Stimulated activated naive CD4-positive, alpha-beta T cell (primary cell): ENCODE measurements around the gene DSG2.
A peak's percentile ranks its signal among the peaks of the same experiment; 100 is the strongest.

Source experiments
- DNase-seq, 6 experiments: peaks; one replicate each; lab custom pipeline; 2025; lab: John Stamatoyannopoulos, UW

Gene DSG2

GRCh38 chr18:31555971-31556747, 58.2 kb downstream of the DSG2 start:
- peak in 4 of 6 experiments; percentile 0 to 61 (median 17) for DNase-seq

GRCh38 chr18:31557446-31557845, 59.5 kb downstream of the DSG2 start:
- DNase-seq: no peak

- DNase-seq: no peak
These were observed 60.6 kb downstream of the DSG2 start for GRCh38 chr18:31558567-31558966.

DNA sequence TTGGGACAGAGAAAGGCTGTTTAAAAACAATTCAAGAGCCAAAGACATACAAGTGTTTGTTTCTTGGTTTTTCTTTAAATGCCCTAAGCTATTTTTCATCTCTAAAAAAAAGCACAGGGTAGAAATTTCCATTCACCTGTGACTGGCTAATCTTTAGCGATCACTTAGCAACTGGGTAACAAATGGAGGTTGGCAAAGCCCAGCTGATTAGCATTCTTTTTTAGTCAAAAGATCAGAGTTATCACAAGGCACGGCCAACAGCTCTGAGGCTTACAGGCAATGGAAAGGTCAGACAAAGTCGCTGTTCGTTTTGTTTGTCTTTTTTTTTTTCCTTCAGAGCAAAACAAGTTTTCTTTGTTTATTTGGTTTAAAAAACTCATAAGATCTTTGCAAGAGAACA, 64.7 kb downstream of the DSG2 start:
- no peak for DNase-seq

GRCh38 chr18:31563778-31564177, 65.8 kb downstream of the DSG2 start:
- DNase-seq: no peak

DNA sequence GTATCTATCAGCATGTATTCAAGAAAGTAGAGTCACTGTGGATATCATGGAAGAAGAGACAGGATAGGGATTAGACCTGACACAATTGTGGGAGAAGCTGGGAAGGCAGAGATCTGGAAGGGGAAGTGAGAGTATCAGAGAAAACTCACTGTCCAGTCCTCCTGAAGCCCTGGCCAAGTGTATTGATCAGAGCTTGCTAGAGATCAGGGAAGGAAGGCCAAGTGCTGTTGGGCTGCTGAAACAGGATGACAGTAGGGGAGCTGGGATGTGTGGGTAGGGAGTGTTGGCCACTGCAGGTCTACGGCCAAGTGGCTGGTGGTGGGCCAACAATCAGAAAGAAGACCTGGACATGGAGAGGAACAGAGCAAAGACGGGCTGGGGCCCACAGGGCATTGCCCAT, 67.4 kb downstream of the DSG2 start:
- DNase-seq: no peak

GRCh38 chr18:31565782-31566512, 68.0 kb downstream of the DSG2 start:
- DNase-seq: no peak

DNA sequence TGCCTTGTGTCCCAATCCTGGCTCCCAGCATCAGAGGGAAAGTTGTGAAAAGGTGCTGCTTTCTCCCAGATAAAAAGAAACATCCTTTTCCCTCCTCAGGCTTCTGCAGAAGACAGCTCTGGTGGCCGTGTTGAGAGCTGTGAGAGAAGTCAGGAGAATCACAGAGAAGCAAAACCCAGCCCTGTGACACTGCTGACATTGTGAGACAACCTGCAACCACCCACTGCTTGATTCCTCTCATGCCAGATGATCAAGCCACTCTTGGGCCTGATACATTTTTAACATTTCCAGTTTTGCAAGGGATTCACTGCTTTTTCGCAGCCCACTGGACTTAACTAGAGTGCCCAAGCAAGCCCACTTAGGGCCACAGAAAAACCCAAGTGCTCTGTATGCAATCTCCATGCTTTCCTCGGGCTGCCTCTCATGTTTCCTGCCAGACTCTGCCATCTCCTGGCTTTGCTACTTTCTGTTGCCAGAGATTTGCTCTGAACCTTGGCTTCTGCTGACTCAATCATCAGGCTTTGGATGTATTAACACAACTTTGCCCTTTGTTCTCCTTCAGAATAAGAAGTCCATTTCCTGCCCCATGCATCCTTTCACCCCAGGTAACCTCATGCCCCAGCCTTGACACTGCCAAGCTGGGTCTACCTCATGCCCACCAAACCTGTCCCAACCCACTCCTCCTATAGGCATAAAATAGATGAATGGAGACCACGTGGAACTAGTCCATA, 68.8 kb downstream of the DSG2 start:
- DNase-seq: no peak

DNA sequence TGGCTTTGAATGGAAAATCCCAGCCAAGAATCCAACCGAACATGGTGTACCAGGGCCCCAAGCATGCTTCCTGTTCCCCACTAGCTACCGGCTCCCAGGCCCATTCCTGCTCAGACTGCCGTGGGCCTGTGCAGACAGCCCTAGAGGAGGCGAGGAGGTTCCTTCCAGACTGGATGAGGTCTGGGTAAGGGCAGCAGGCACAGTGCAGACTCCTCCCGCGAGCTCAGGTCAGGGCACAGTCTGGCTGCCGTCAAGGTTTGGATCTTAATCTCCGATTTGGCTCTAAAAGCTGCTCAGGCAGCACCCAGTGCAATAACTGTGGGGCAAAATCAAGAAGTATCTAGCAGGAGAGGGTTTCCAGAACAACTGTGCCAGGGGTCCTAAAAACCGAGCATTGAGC, 74.4 kb downstream of the DSG2 start:
- no peak for DNase-seq

- DNase-seq: no peak
These were observed 75.1 kb downstream of the DSG2 start for GRCh38 chr18:31573051-31573450.

- no peak for DNase-seq
These were observed 76.4 kb downstream of the DSG2 start for GRCh38 chr18:31574359-31574758.

DNA sequence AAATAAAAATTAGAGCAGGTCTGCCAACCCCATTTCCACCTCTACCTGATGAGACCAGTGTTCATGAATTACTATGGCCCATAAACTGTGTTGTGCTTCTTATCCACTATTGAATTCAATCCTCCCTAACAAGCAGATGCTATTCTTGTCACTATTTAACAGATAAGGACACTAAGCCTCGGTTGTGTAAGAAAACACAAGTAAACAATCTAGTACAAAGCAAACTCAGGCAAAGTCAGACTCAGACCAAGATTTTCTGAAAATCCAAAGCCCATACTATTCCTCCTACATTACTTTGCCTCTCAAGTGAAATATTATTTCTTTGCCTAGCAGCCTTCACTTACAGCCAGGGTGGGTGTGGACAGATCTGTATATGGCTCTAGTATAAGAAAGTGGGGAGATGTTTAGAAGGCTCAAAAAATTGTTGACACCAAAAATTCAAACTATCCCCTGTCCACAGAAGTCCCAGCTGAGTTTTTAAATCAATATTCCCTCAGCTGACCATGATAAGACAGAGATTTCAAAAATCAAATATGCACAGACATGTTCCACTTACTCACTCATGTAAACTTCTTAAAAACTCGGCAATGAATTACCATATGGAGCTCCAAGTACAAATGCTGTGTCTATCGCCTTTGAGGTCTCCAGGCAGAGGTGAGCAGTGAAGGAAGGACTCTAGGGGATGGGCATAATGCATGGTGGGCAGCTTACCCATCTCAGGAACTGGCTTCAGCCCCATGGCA, 77.7 kb downstream of the DSG2 start:
- DNase-seq: no peak

GRCh38 chr18:31576670-31577069, 78.7 kb downstream of the DSG2 start:
- DNase-seq: no peak

GRCh38 chr18:31577195-31577594, 79.2 kb downstream of the DSG2 start:
- no peak for DNase-seq

DNA sequence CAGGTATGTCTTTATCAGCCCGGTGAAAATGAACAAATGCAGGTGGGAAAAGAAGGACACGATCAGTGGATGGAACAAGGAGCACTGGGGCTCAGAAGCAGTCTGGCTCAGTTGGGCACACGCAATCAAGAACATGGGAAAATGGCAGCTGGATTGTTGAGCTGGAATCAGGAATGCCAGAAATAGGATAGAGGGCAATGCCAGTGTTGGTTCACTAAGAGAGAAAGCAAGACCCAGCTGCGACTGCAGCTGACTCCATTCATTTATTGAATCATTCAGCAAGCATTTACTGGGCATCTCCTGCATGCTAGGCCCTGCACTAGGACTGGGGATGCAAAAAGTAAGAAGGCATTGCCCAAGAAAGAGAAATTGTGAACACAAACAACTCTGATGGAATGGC, 80.1 kb downstream of the DSG2 start:
- DNase-seq: no peak

DNA sequence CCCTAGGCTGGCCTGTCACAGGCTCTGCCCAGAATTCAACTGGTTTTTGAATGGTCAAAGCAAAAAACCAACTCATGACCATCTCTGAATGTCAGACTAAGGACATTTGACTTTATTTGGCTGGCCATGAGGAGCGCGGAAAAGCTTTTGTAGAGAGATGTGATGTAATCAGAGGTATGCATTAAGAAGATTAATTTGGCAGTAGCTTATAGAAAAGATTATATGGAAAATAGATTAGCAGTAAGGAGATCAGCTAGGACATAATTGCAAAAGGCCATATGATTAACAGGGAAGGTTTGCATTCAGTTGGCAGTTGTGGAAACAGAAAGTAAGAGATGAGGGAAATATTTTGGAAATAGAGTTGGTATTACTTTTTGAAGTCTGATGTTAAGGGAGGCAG, 81.4 kb downstream of the DSG2 start:
- DNase-seq: no peak

DNA sequence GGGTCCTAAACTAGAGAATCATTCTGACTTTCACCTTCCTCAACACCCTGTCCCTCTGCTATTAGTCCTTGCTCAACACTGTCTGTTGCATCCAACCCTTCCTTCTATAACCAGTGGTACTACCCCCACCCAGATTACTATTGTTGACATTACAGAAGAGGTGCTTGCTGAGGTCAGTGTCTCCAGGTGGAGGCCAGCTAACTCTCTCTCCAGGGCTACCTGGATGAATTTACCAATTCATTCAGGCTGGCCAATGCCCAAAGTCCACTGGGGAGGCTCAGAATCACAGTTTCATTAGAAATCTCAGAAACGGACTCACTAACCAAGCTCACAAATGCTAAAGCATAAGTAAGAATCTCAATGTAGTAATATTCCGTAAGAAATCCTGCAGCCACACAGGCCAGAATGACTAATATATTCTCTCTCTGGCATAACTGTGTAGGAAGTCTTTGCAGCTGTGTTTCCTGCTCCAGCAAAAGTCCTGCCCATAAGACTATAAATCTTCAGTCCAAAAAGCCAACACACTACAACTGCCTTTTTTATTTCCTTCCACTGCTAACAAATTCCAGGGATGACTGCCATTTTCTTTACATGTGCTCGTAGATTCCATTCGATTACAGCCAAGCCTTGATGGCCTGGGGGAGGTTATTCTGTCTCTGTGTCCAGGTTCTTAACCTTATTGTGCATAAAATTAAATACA, 83.7 kb downstream of the DSG2 start:
- no peak for DNase-seq

- DNase-seq: no peak
These were observed 85.3 kb downstream of the DSG2 start for GRCh38 chr18:31583185-31583854.

DNA sequence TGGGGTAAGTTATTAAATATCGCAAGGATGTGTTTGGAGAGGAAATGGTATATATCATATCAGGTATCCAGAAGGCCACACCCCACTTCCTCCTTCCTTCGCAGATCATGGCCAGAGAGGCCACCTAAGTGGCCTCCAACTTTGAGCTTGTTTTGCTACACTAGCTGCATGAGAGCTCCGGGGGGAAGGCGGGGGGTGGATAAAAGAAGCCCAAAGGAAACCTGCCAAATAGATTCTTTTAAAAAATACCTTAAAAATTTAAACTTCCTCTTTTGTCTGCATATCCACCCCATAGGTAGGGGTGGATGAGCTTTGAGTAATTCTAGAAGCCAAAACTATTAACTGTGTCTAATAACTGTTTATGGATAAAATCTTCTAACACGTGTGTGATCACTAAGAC, 88.0 kb downstream of the DSG2 start:
- DNase-seq: no peak

DNA sequence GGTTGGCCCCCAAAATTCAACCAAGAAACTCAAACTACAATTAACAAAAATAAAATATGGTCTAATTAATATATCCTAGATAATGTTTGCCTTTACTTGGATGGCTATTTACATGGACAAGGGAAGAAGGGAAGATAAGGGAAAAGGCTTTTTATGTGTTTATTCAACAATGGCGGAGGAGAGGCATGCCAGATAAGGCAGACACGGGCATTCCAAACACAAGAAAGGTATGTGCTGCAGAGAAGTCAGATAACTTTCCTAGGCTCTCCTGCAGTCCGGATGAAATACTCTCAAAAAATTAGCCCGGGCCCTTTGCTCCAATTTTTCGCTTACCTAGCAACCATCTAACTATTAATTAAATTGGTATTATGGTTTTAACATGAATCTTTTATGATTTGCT, 88.6 kb downstream of the DSG2 start:
- no peak for DNase-seq

GRCh38 chr18:31587529-31587928, 89.6 kb downstream of the DSG2 start:
- DNase-seq: no peak
